SK-N-MC (cell line): ENCODE measurements around the gene PTPRJ.

Experiments
- EZH2 ChIP-seq: fragments of 200-600 bp; sonication (generic); IDR thresholded peaks from one replicate; pipeline ENCODE4 v1.6.1; 2017; ENCODE audit warnings: antibody characterized with exemption
- POLR2AphosphoS5 ChIP-seq: IDR thresholded peaks from 2 replicates; pipeline ENCODE4 v1.6.1; 2012; ENCODE audit warnings: mild to moderate bottlenecking, low read depth, low read length, borderline replicate concordance

GRCh38 chr11:48017105-48017830 is 36.9 kb downstream of the PTPRJ start:
- no peak for TF ChIP-seq EZH2
- no peak for TF ChIP-seq POLR2AphosphoS5
